H9 (cell line): Measurements from ENCODE around the gene SEMA5A. TPM values are rescaled to one million over a fixed set of nuclear protein-coding genes. Genes with fewer than 3 reads are reported as not detected.

Experiments used
- DNase-seq: peaks from one replicate; pipeline ENCODE4 v3.0.0-alpha.2; 2017
- H2AFZ ChIP-seq: one replicate; pipeline ENCODE4 v1.6.1; 2013; ENCODE audit warnings: mild to moderate bottlenecking, low read length, control low read depth, moderate library complexity
- H2AK5ac ChIP-seq: 2 replicates; pipeline ENCODE4 v1.6.1; 2013; ENCODE audit warnings: low read length, control low read depth, mixed read lengths; ENCODE audit not compliant: insufficient read length
- H2BK120ac ChIP-seq: one replicate; pipeline ENCODE4 v1.6.1; 2013; ENCODE audit warnings: low read depth, mild to moderate bottlenecking, low read length, control low read depth, inconsistent platforms; ENCODE audit not compliant: poor library complexity, severe bottlenecking
- H2BK12ac ChIP-seq: 2 replicates; pipeline ENCODE4 v1.6.1; 2013; ENCODE audit warnings: low read length, control low read depth, mixed read lengths, low read depth; ENCODE audit not compliant: insufficient read length
- H2BK15ac ChIP-seq: 2 replicates; pipeline ENCODE4 v1.6.1; 2013; ENCODE audit warnings: low read depth, low read length, control low read depth
- H2BK20ac ChIP-seq: one replicate; pipeline ENCODE4 v1.6.1; 2013; ENCODE audit warnings: low read depth, mild to moderate bottlenecking, low read length, control low read depth, inconsistent platforms; ENCODE audit not compliant: poor library complexity, severe bottlenecking
- H2BK5ac ChIP-seq: 2 replicates; pipeline ENCODE4 v1.6.1; 2013; ENCODE audit warnings: low read length, control low read depth, mixed read lengths; ENCODE audit not compliant: insufficient read length
- H3K14ac ChIP-seq: 2 replicates; pipeline ENCODE4 v1.6.1; 2013; ENCODE audit warnings: low read length, control low read depth; ENCODE audit not compliant: insufficient read depth
- H3K18ac ChIP-seq: 2 replicates; pipeline ENCODE4 v1.6.1; 2013; ENCODE audit warnings: low read depth, mild to moderate bottlenecking, mixed read lengths, low read length, control low read depth; ENCODE audit not compliant: insufficient read length
- H3K23ac ChIP-seq: 2 replicates; pipeline ENCODE4 v1.6.1; 2013; ENCODE audit warnings: low read length, control low read depth, mixed read lengths, low read depth; ENCODE audit not compliant: insufficient read length
- H3K23me2 ChIP-seq: 2 replicates; pipeline ENCODE4 v1.6.1; 2013; ENCODE audit warnings: low read depth, mild to moderate bottlenecking, mixed read lengths, low read length, control low read depth; ENCODE audit not compliant: insufficient read length, poor library complexity, severe bottlenecking
- H3K27ac ChIP-seq: 2 replicates; pipeline ENCODE4 v1.5.1; 2013; ENCODE audit warnings: low read length, control low read depth, mixed read lengths, low read depth; ENCODE audit not compliant: insufficient read length
- H3K27me3 ChIP-seq: 2 replicates; pipeline ENCODE4 v1.6.1; 2013; ENCODE audit warnings: low read length, control low read depth, inconsistent platforms; ENCODE audit not compliant: insufficient read depth
- H3K4ac ChIP-seq: 2 replicates; pipeline ENCODE4 v1.6.1; 2013; ENCODE audit warnings: low read depth, mild to moderate bottlenecking, control low read depth, inconsistent platforms, low read length, moderate library complexity
- H3K4me1 ChIP-seq: 2 replicates; pipeline ENCODE4 v1.6.1; 2013; ENCODE audit warnings: low read length, control low read depth, inconsistent platforms; ENCODE audit not compliant: insufficient read depth
- H3K4me2 ChIP-seq: 2 replicates; pipeline ENCODE4 v1.6.1; 2013; ENCODE audit warnings: low read length, control low read depth, mixed read lengths; ENCODE audit not compliant: insufficient read length, insufficient read depth
- H3K56ac ChIP-seq: 2 replicates; pipeline ENCODE4 v1.6.1; 2013; ENCODE audit warnings: low read depth, mild to moderate bottlenecking, mixed read lengths, low read length, control low read depth; ENCODE audit not compliant: insufficient read length
- H3K79me1 ChIP-seq: 2 replicates; pipeline ENCODE4 v1.6.1; 2013; ENCODE audit warnings: low read depth, mild to moderate bottlenecking, moderate library complexity, low read length, control low read depth, inconsistent platforms; ENCODE audit not compliant: insufficient read depth, poor library complexity, severe bottlenecking
- H3K79me2 ChIP-seq: 2 replicates; pipeline ENCODE4 v1.6.1; 2013; ENCODE audit warnings: low read length, control low read depth, inconsistent platforms; ENCODE audit not compliant: insufficient read depth
- H3K9ac ChIP-seq: 2 replicates; pipeline ENCODE4 v1.6.1; 2013; ENCODE audit warnings: low read length, control low read depth, mixed read lengths; ENCODE audit not compliant: insufficient read length; ENCODE audit errors: extremely low read depth
- H3K9me3 ChIP-seq: one replicate; pipeline ENCODE4 v1.6.1; 2013; ENCODE audit warnings: low read depth, low read length, inconsistent platforms; ENCODE audit not compliant: control insufficient read depth
- H3T11ph ChIP-seq: one replicate; pipeline ENCODE4 v1.6.1; 2013; ENCODE audit warnings: mild to moderate bottlenecking, low read length, control low read depth, inconsistent platforms
- H4K20me1 ChIP-seq: one replicate; pipeline ENCODE4 v1.6.1; 2013; ENCODE audit not compliant: control insufficient read depth, insufficient read length, insufficient read depth
- H4K5ac ChIP-seq: 2 replicates; pipeline ENCODE4 v1.6.1; 2013; ENCODE audit warnings: low read depth, mild to moderate bottlenecking, mixed read lengths, low read length, control low read depth; ENCODE audit not compliant: insufficient read length
- H4K8ac ChIP-seq: replicated peaks from 2 replicates; pipeline ENCODE4 v1.6.1; 2013; ENCODE audit warnings: low read length, control low read depth, mixed read lengths, low read depth; ENCODE audit not compliant: insufficient read length
- H4K91ac ChIP-seq: 2 replicates; pipeline ENCODE4 v1.6.1; 2013; ENCODE audit warnings: low read depth, mild to moderate bottlenecking, moderate library complexity, mixed read lengths, low read length, control low read depth; ENCODE audit not compliant: insufficient read length
- H3K27ac Mint-ChIP-seq, 3 experiments: 2 replicates in 2 of 3; 3 replicates in 1 of 3; pipeline ENCODE4 v1.8.0; 2020 to 2021; ENCODE audit warnings: mixed read lengths in 3 of 3, mild to moderate bottlenecking in 1 of 3, moderate library complexity in 1 of 3
- H3K27me3 Mint-ChIP-seq: 2 replicates; pipeline ENCODE4 v1.8.0; 2021; ENCODE audit warnings: low read depth, mild to moderate bottlenecking, moderate library complexity, mixed read lengths
- H3K36me3 Mint-ChIP-seq, 3 experiments: 2 replicates in 2 of 3; 3 replicates in 1 of 3; pipeline ENCODE4 v1.8.0; 2020 to 2021; ENCODE audit warnings: low read depth in 3 of 3, mixed read lengths in 3 of 3; ENCODE audit not compliant: insufficient read depth in 1 of 3
- H3K4me1 Mint-ChIP-seq, 2 experiments: 2 replicates each; pipeline ENCODE4 v1.8.0; 2020; ENCODE audit warnings: mixed read lengths in 2 of 2
- H3K4me3 Mint-ChIP-seq, 2 experiments: 2 replicates in 1 of 2; 3 replicates in 1 of 2; pipeline ENCODE4 v1.8.0; 2020 to 2021; ENCODE audit warnings: mild to moderate bottlenecking in 2 of 2, mixed read lengths in 2 of 2, moderate library complexity in 1 of 2
- H3K9me3 Mint-ChIP-seq, 2 experiments: 2 replicates in 1 of 2; 3 replicates in 1 of 2; pipeline ENCODE4 v1.8.0; 2020; ENCODE audit warnings: mild to moderate bottlenecking in 2 of 2, mixed read lengths in 2 of 2, moderate library complexity in 1 of 2
- WGBS: extraction: QIAGEN DNeasy Blood & Tissue Kit; methylation state at CpG from one replicate; pipeline ENCODE4 v1.1.7; 2013; ENCODE audit warnings: missing lambda C conversion rate, low lambda C conversion rate, mixed read lengths; ENCODE audit not compliant: insufficient read length; ENCODE audit errors: extremely low coverage; 5-methylcytosine and 5-hydroxymethylcytosine counted together
- total RNA-seq: library from RNA; stranded (reverse); gene quantifications from 2 replicates; pipeline ENCODE4 v1.2.1, GENCODE V29; 2021
- TF ChIP-seq, protein P1 (sequence below): fragments of 200-600 bp; sonication (generic); conservative IDR thresholded peaks from 3 replicates; pipeline ENCODE4 v1.8.0; 2021; ENCODE audit warnings: antibody characterized with exemption, mild to moderate bottlenecking

The SEMA5A gene
- total RNA-seq, 1 experiment from 2014 or later, result 4.3 TPM

DNA sequence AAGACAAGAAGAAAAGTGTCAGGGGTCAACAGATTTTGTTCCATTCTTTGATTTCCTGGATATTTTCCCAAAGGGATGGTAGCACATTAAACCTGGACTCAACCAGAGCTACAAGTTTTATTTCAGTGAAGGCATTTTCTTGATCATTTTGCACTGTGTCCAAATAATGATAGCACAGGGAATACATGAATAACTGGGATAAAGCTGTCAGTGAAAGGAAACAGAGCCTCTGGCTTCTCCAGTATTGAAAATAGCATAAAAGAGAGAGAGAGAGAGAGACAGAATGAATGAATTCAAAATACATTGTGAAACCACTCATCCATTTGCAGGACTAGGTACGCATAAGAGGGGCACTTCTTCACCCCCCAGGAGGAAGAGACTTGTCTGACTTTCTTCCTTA, 43.0 kb downstream of the SEMA5A start:
- H4K5ac ChIP-seq, result no peak overlapping the region

More for the DNA sequence above, 43.0 kb downstream of the SEMA5A start:
- Histone ChIP-seq H3K79me1 (no peaks in the 10 kb centered on the region), H3K56ac (no peak overlapping the region), H2BK120ac (no peak overlapping the region), H3K18ac (no peak overlapping the region), H4K8ac (no peak overlapping the region), H3T11ph (no peak overlapping the region), H4K91ac (no peak overlapping the region), H3K27me3 (no peaks in the 10 kb centered on the region), H2BK20ac (no peak overlapping the region), H3K23ac (no peak overlapping the region), H3K23me2 (no peaks in the 10 kb centered on the region), H3K4me1 (no peaks in the 10 kb centered on the region; the same call in 1 of the 2 replicates), H3K4ac (no peak overlapping the region), H2BK15ac (no peak overlapping the region), H4K20me1 (no peaks in the 10 kb centered on the region), H3K79me2 (no peaks in the 10 kb centered on the region), H3K9ac (no peak overlapping the region), H2BK12ac (no peak overlapping the region), H2AK5ac (no peak overlapping the region), H3K27ac (no peak overlapping the region), H2BK5ac (no peak overlapping the region), H3K14ac (no peak overlapping the region), H3K4me2 (no peak overlapping the region), H3K9me3 (no peaks in the 10 kb centered on the region), H2AFZ (no peak overlapping the region)
- no peak overlapping the region for H3K4me3 Mint-ChIP-seq
- TF ChIP-seq, protein P1, sequence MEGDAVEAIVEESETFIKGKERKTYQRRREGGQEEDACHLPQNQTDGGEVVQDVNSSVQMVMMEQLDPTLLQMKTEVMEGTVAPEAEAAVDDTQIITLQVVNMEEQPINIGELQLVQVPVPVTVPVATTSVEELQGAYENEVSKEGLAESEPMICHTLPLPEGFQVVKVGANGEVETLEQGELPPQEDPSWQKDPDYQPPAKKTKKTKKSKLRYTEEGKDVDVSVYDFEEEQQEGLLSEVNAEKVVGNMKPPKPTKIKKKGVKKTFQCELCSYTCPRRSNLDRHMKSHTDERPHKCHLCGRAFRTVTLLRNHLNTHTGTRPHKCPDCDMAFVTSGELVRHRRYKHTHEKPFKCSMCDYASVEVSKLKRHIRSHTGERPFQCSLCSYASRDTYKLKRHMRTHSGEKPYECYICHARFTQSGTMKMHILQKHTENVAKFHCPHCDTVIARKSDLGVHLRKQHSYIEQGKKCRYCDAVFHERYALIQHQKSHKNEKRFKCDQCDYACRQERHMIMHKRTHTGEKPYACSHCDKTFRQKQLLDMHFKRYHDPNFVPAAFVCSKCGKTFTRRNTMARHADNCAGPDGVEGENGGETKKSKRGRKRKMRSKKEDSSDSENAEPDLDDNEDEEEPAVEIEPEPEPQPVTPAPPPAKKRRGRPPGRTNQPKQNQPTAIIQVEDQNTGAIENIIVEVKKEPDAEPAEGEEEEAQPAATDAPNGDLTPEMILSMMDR, result no peak
- no CpG with 5 or more reads among the region's 1 CpG for WGBS
- H3K9me3 Mint-ChIP-seq, result no peaks in the 10 kb centered on the region
- H3K27ac Mint-ChIP-seq, result no peak overlapping the region
- no peaks in the 10 kb centered on the region for H3K27me3 Mint-ChIP-seq
- no peak for DNase-seq
- H3K4me1 Mint-ChIP-seq, result peaks cover 10 to 15% of the 10 kb centered on the region in 2 experiments
- no peaks in the 10 kb centered on the region for H3K36me3 Mint-ChIP-seq
